Stimulated activated CD8-positive, alpha-beta memory T cell treated with anti-CD3 and anti-CD28 coated beads, Interleukin-4, amount 100 ng/mL, for 4 hours (primary cell): ENCODE data around the gene TMEM247.
A peak's percentile ranks its signal among the peaks of the same experiment; 100 is the strongest.
"Not testable (repeated sequence)": the region's sequence is repeated elsewhere in the genome, so short reads cannot be mapped to it uniquely, and the experiment has no call there.

Experiments used
- DNase-seq, 2 donors: peaks; one replicate each; pipeline ENCODE4 v3.0.0-alpha.2; 2020; ENCODE audit warnings: low read depth in 2 of 2, low spot score in 1 of 2

TMEM247 gene

GRCh38 chr2:46458763-46459500, 20.4 kb upstream of the TMEM247 start:
- DNase-seq: no peak

- no peak for DNase-seq
Measured at GRCh38 chr2:46459694-46460093, 19.7 kb upstream of the TMEM247 start.

GRCh38 chr2:46460241-46460921, 19.0 kb upstream of the TMEM247 start:
- DNase-seq: no peak

GRCh38 chr2:46461011-46461674, 18.2 kb upstream of the TMEM247 start:
- DNase-seq: peak; percentile 38 to 63

- no peak for DNase-seq
Measured at GRCh38 chr2:46461709-46462171, 17.6 kb upstream of the TMEM247 start.

- no peak for DNase-seq
Measured at GRCh38 chr2:46462936-46463335, 16.4 kb upstream of the TMEM247 start.

GRCh38 chr2:46469116-46469515, 10.2 kb upstream of the TMEM247 start:
- no peak for DNase-seq

- DNase-seq: no peak
Measured at GRCh38 chr2:46469700-46470099, 9.7 kb upstream of the TMEM247 start.

GRCh38 chr2:46470114-46470628, 9.2 kb upstream of the TMEM247 start:
- DNase-seq: no peak

GRCh38 chr2:46471019-46471583, 8.3 kb upstream of the TMEM247 start:
- no peak for DNase-seq

GRCh38 chr2:46471697-46472096, 7.7 kb upstream of the TMEM247 start:
- DNase-seq: no peak

- DNase-seq: not testable (repeated sequence)
Measured at GRCh38 chr2:46472165-46472564, 7.2 kb upstream of the TMEM247 start.

- not testable (repeated sequence) for DNase-seq
Measured at GRCh38 chr2:46477462-46477861, 1.9 kb upstream of the TMEM247 start.

GRCh38 chr2:46477925-46478324, 1.4 kb upstream of the TMEM247 start:
- no peak for DNase-seq

- no peak for DNase-seq
Measured at GRCh38 chr2:46480562-46480961, 1.2 kb downstream of the TMEM247 start.

GRCh38 chr2:46481198-46482193, 2.1 kb downstream of the TMEM247 start:
- DNase-seq: no peak

GRCh38 chr2:46482490-46482889, 3.1 kb downstream of the TMEM247 start:
- no peak for DNase-seq

GRCh38 chr2:46485002-46485401, 5.6 kb downstream of the TMEM247 start:
- DNase-seq: no peak

- DNase-seq: no peak
Measured at GRCh38 chr2:46486436-46486835, 7.1 kb downstream of the TMEM247 start.

- DNase-seq: no peak
Measured at GRCh38 chr2:46487667-46488335, 8.4 kb downstream of the TMEM247 start.
